GM19099 (cell line): ENCODE results near the gene ZNF562.

Experiments used
- POLR2A ChIP-seq: IDR thresholded peaks from 3 replicates; pipeline ENCODE4 v1.6.1; 2011; ENCODE audit warnings: low read depth; ENCODE audit not compliant: insufficient read length; ENCODE audit errors: extremely low read depth

Gene ZNF562

GRCh38 chr19:9645472-9645871 lies 29.4 kb downstream of the ZNF562 start:
- TF ChIP-seq POLR2A, result no peak

GRCh38 chr19:9644472-9644871 lies 30.4 kb downstream of the ZNF562 start:
- no peak for TF ChIP-seq POLR2A

GRCh38 chr19:9641810-9642209 lies 33.1 kb downstream of the ZNF562 start:
- TF ChIP-seq POLR2A, result no peak

GRCh38 chr19:9640956-9641355 lies 33.9 kb downstream of the ZNF562 start:
- no peak for TF ChIP-seq POLR2A

GRCh38 chr19:9636018-9636417 lies 38.9 kb downstream of the ZNF562 start:
- no peak for TF ChIP-seq POLR2A

- TF ChIP-seq POLR2A, result no peak
Observed at GRCh38 chr19:9627856-9628255, 47.0 kb downstream of the ZNF562 start.

- no peak for TF ChIP-seq POLR2A
Observed at GRCh38 chr19:9622531-9622930, 52.4 kb downstream of the ZNF562 start.

- peak; percentile 73 for TF ChIP-seq POLR2A
Observed at GRCh38 chr19:9621156-9622037, 53.5 kb downstream of the ZNF562 start, which contains the start of gene ZNF561. ZNF561 (minus strand) TSS chr19:9621232; CDS start chr19:9619456, 1,776 bp downstream.

GRCh38 chr19:9620842-9621155 lies 54.1 kb downstream of the ZNF562 start:
- TF ChIP-seq POLR2A, result no peak

- TF ChIP-seq POLR2A, result no peak
Observed at GRCh38 chr19:9615844-9616243, 59.1 kb downstream of the ZNF562 start.

GRCh38 chr19:9610484-9611113 lies 64.3 kb downstream of the ZNF562 start:
- no peak for TF ChIP-seq POLR2A

- no peak for TF ChIP-seq POLR2A
Observed at GRCh38 chr19:9608912-9609311, 66.0 kb downstream of the ZNF562 start.

- TF ChIP-seq POLR2A, result no peak
Observed at GRCh38 chr19:9597027-9597426, 77.9 kb downstream of the ZNF562 start.
